WTC11 (cell line): ENCODE data around the gene CGNL1.

Source experiments
- ARID4B ChIP-seq: sonication (generic); formaldehyde crosslinking; IDR thresholded peaks from 2 replicates; pipeline ENCODE4 v1.8.0; 2023; ENCODE audit warnings: missing genetic modification reagents, mild to moderate bottlenecking, borderline replicate concordance
- ATF1 ChIP-seq: sonication (generic); formaldehyde crosslinking; IDR thresholded peaks from 2 replicates; pipeline ENCODE4 v1.8.1; 2023; ENCODE audit warnings: mild to moderate bottlenecking, moderate library complexity, missing genetic modification reagents
- ATF6 ChIP-seq: sonication (generic); formaldehyde crosslinking; IDR thresholded peaks from 2 replicates; pipeline ENCODE4 v1.8.1; 2023; ENCODE audit warnings: mild to moderate bottlenecking, missing genetic modification reagents
- GABPB1 ChIP-seq: sonication (generic); formaldehyde crosslinking; IDR thresholded peaks from 2 replicates; pipeline ENCODE4 v1.8.1; 2023; ENCODE audit warnings: mild to moderate bottlenecking, missing genetic modification reagents
- HMGA2 ChIP-seq: fragments of 250-450 bp; sonication (Bioruptor Pico); IDR thresholded peaks from 2 replicates; pipeline ENCODE4 v1.4.0; 2021; ENCODE audit warnings: mild to moderate bottlenecking, moderate library complexity
- KAT7 ChIP-seq: sonication (generic); formaldehyde crosslinking; IDR thresholded peaks from 2 replicates; pipeline ENCODE4 v1.8.1; 2023; ENCODE audit warnings: missing genetic modification reagents, mild to moderate bottlenecking, borderline replicate concordance
- PRDM15 ChIP-seq: sonication (generic); formaldehyde crosslinking; IDR thresholded peaks from 2 replicates; pipeline ENCODE4 v1.8.0; 2022; ENCODE audit warnings: missing genetic modification reagents
- RELA ChIP-seq: sonication (generic); formaldehyde crosslinking; IDR thresholded peaks from 2 replicates; pipeline ENCODE4 v1.8.1; 2022; ENCODE audit warnings: missing genetic modification reagents, mild to moderate bottlenecking, borderline replicate concordance
- SOX15 ChIP-seq: fragments of 250-450 bp; sonication (Bioruptor Pico); IDR thresholded peaks from 2 replicates; pipeline ENCODE4 v1.9.0; 2021; ENCODE audit warnings: mild to moderate bottlenecking
- USF1 ChIP-seq: sonication (generic); formaldehyde crosslinking; IDR thresholded peaks from 2 replicates; pipeline ENCODE4 v1.8.0; 2022; ENCODE audit warnings: mild to moderate bottlenecking, missing genetic modification reagents
- ZBTB43 ChIP-seq: sonication (generic); formaldehyde crosslinking; IDR thresholded peaks from 2 replicates; pipeline ENCODE4 v1.8.1; 2023; ENCODE audit warnings: mild to moderate bottlenecking, missing genetic modification reagents
- TF ChIP-seq, protein P1 (sequence below): fragments of 200-600 bp; IDR thresholded peaks from 2 replicates; pipeline ENCODE4 v1.8.0; 2022; ENCODE audit warnings: antibody characterized with exemption
- TF ChIP-seq, protein P2 (sequence below): sonication (generic); formaldehyde crosslinking; IDR thresholded peaks from 2 replicates; pipeline ENCODE4 v1.8.1; 2023; ENCODE audit warnings: mild to moderate bottlenecking, missing genetic modification reagents, moderate library complexity
- TF ChIP-seq, protein P3 (sequence below): sonication (generic); formaldehyde crosslinking; IDR thresholded peaks from 2 replicates; pipeline ENCODE4 v1.8.1; 2022; ENCODE audit warnings: low read depth, missing genetic modification reagents, borderline replicate concordance

- TF ChIP-seq PRDM15 (CRISPR knock-in tag) (no peak), ATF6 (CRISPR knock-in tag) (no peak), ATF1 (no peak), SOX15 (CRISPR knock-in tag) (no peak), HMGA2 (CRISPR knock-in tag) (no peak), ZBTB43 (no peak), RELA (CRISPR knock-in tag) (no peak), USF1 (CRISPR knock-in tag) (no peak), KAT7 (CRISPR knock-in tag) (no peak), ARID4B (CRISPR knock-in tag) (no peak), GABPB1 (CRISPR knock-in tag) (no peak)
- TF ChIP-seq, protein P1, sequence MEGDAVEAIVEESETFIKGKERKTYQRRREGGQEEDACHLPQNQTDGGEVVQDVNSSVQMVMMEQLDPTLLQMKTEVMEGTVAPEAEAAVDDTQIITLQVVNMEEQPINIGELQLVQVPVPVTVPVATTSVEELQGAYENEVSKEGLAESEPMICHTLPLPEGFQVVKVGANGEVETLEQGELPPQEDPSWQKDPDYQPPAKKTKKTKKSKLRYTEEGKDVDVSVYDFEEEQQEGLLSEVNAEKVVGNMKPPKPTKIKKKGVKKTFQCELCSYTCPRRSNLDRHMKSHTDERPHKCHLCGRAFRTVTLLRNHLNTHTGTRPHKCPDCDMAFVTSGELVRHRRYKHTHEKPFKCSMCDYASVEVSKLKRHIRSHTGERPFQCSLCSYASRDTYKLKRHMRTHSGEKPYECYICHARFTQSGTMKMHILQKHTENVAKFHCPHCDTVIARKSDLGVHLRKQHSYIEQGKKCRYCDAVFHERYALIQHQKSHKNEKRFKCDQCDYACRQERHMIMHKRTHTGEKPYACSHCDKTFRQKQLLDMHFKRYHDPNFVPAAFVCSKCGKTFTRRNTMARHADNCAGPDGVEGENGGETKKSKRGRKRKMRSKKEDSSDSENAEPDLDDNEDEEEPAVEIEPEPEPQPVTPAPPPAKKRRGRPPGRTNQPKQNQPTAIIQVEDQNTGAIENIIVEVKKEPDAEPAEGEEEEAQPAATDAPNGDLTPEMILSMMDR, result no peak
- TF ChIP-seq, protein P2, sequence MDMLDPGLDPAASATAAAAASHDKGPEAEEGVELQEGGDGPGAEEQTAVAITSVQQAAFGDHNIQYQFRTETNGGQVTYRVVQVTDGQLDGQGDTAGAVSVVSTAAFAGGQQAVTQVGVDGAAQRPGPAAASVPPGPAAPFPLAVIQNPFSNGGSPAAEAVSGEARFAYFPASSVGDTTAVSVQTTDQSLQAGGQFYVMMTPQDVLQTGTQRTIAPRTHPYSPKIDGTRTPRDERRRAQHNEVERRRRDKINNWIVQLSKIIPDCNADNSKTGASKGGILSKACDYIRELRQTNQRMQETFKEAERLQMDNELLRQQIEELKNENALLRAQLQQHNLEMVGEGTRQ, result no peak
- TF ChIP-seq, protein P3, sequence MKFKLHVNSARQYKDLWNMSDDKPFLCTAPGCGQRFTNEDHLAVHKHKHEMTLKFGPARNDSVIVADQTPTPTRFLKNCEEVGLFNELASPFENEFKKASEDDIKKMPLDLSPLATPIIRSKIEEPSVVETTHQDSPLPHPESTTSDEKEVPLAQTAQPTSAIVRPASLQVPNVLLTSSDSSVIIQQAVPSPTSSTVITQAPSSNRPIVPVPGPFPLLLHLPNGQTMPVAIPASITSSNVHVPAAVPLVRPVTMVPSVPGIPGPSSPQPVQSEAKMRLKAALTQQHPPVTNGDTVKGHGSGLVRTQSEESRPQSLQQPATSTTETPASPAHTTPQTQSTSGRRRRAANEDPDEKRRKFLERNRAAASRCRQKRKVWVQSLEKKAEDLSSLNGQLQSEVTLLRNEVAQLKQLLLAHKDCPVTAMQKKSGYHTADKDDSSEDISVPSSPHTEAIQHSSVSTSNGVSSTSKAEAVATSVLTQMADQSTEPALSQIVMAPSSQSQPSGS (CRISPR knock-in tag), result no peak
Observed at GRCh38 chr15:57395292-57395691, 19.0 kb downstream of the CGNL1 start.
